LHCN-M2 (cell line): ENCODE measurements around the gene ANTKMT. TPM values are rescaled to one million over a fixed set of nuclear protein-coding genes. Genes with fewer than 3 reads are reported as not detected.

Experiments
- DNase-seq: peaks from one replicate; pipeline ENCODE4 v3.0.0-alpha.2; 2012; ENCODE audit warnings: low read depth
- total RNA-seq: library from RNA; depleted of rRNA; stranded (reverse); fragments of >200 nt; gene quantifications from 2 replicates; pipeline ENCODE4 v1.2.3, GENCODE V29; 2014; rRNA removed

The ANTKMT gene
- total RNA-seq, 1 experiment from 2014 or later, result 36.7 TPM

GRCh38 chr16:762595-763268 lies 41.8 kb downstream of the ANTKMT start:
- no peak for DNase-seq

GRCh38 chr16:763369-764183 lies 42.6 kb downstream of the ANTKMT start:
- no peak for DNase-seq

GRCh38 chr16:764184-764750 lies 43.3 kb downstream of the ANTKMT start:
- DNase-seq, result no peak

- DNase-seq, result no peak
Observed at GRCh38 chr16:764848-765487, 44.0 kb downstream of the ANTKMT start.

- DNase-seq, result no peak
Observed at GRCh38 chr16:765488-765865, 44.5 kb downstream of the ANTKMT start.

GRCh38 chr16:766008-766819 lies 45.3 kb downstream of the ANTKMT start:
- no peak for DNase-seq

- DNase-seq, result no peak
Observed at GRCh38 chr16:766820-767640, 46.1 kb downstream of the ANTKMT start.

GRCh38 chr16:767743-768235 lies 46.8 kb downstream of the ANTKMT start:
- no peak for DNase-seq

- no peak for DNase-seq
Observed at GRCh38 chr16:768428-768827, 47.5 kb downstream of the ANTKMT start.

GRCh38 chr16:769184-769784 lies 48.3 kb downstream of the ANTKMT start:
- DNase-seq, result no peak

- no peak for DNase-seq
Observed at GRCh38 chr16:769934-770333, 49.0 kb downstream of the ANTKMT start.

- DNase-seq, result no peak
Observed at GRCh38 chr16:770411-770810, 49.5 kb downstream of the ANTKMT start.

Other genes starting within 250 kb of the ANTKMT start
- 66.5 and 71.1 TPM in 2 replicates for gene CAPN15, start 193.4 kb upstream of the ANTKMT start, total RNA-seq
- gene PRR35, start 160.8 kb upstream of the ANTKMT start, total RNA-seq, result 0.06 TPM in 1 of 2 replicates, not detected in the other
- gene NHLRC4, start 154.1 kb upstream of the ANTKMT start, total RNA-seq, result 0.11 TPM in 1 of 2 replicates, not detected in the other
- gene PIGQ, start 151.2 kb upstream of the ANTKMT start, total RNA-seq, result 46.7 and 51.4 TPM in 2 replicates
- gene RAB40C, start 131.1 kb upstream of the ANTKMT start, total RNA-seq, result 11.9 and 13.3 TPM in 2 replicates
- 0.06 TPM in 1 of 2 replicates, not detected in the other for gene WFIKKN1, start 90.2 kb upstream of the ANTKMT start, total RNA-seq
- gene METTL26, start 84.8 kb upstream of the ANTKMT start, total RNA-seq, result 132 and 145 TPM in 2 replicates
- gene MCRIP2, start 79.3 kb upstream of the ANTKMT start, total RNA-seq, result 19.7 and 20.2 TPM in 2 replicates
- 23.4 and 29.1 TPM in 2 replicates for gene WDR90, start 71.8 kb upstream of the ANTKMT start, total RNA-seq
- gene RHOT2, start 53.0 kb upstream of the ANTKMT start, total RNA-seq, result 79.4 and 87.4 TPM in 2 replicates
- gene RHBDL1, start 45.5 kb upstream of the ANTKMT start, total RNA-seq, result 0.58 and 0.80 TPM in 2 replicates
- gene STUB1, start 40.7 kb upstream of the ANTKMT start, total RNA-seq, result 287 and 383 TPM in 2 replicates
- 68.1 and 71.2 TPM in 2 replicates for gene JMJD8, start 36.8 kb upstream of the ANTKMT start, total RNA-seq
- 7.1 and 9.1 TPM in 2 replicates for gene WDR24, start 30.7 kb upstream of the ANTKMT start, total RNA-seq
- gene FBXL16, start 15.3 kb upstream of the ANTKMT start, total RNA-seq, result 0.13 TPM in 1 of 2 replicates, not detected in the other
- 94.9 and 127 TPM in 2 replicates for gene METRN, start 6.0 kb upstream of the ANTKMT start, total RNA-seq
- gene CCDC78, start 5.3 kb downstream of the ANTKMT start, total RNA-seq, result 5.1 and 7.0 TPM in 2 replicates
- 10.7 and 19.2 TPM in 2 replicates for gene HAGHL, start 6.0 kb downstream of the ANTKMT start, total RNA-seq
- 29.0 and 31.9 TPM in 2 replicates for gene CIAO3, start 19.9 kb downstream of the ANTKMT start, total RNA-seq
- gene MSLN, start 39.6 kb downstream of the ANTKMT start, total RNA-seq, result not detected in 2 replicates
- gene RPUSD1, start 67.2 kb downstream of the ANTKMT start, total RNA-seq, result 46.0 and 56.6 TPM in 2 replicates
- 39.2 and 51.2 TPM in 2 replicates for gene CHTF18, start 67.5 kb downstream of the ANTKMT start, total RNA-seq
- gene GNG13, start 79.6 kb downstream of the ANTKMT start, total RNA-seq, result not detected in 2 replicates
- gene LMF1, start 249.8 kb downstream of the ANTKMT start, total RNA-seq, result 21.1 and 29.9 TPM in 2 replicates